GM12891 (cell line): ENCODE data around the gene SLC39A13.

Experiments used
- PAX5 ChIP-seq: IDR thresholded peaks from 2 replicates; pipeline ENCODE4 v1.6.1; 2011; ENCODE audit warnings: low read length, moderate library complexity, mild to moderate bottlenecking; ENCODE audit not compliant: insufficient read depth, severe bottlenecking
- POLR2A ChIP-seq: IDR thresholded peaks from 2 replicates; pipeline ENCODE4 v1.6.1; 2011; ENCODE audit warnings: low read depth, low read length, control low read depth
- POLR2AphosphoS5 ChIP-seq: IDR thresholded peaks from 2 replicates; pipeline ENCODE4 v1.6.1; 2011; ENCODE audit warnings: low read depth, low read length, control low read depth
- TAF1 ChIP-seq: IDR thresholded peaks from 2 replicates; pipeline ENCODE4 v1.6.1; 2011; ENCODE audit warnings: low read depth, low read length, control low read depth

DNA sequence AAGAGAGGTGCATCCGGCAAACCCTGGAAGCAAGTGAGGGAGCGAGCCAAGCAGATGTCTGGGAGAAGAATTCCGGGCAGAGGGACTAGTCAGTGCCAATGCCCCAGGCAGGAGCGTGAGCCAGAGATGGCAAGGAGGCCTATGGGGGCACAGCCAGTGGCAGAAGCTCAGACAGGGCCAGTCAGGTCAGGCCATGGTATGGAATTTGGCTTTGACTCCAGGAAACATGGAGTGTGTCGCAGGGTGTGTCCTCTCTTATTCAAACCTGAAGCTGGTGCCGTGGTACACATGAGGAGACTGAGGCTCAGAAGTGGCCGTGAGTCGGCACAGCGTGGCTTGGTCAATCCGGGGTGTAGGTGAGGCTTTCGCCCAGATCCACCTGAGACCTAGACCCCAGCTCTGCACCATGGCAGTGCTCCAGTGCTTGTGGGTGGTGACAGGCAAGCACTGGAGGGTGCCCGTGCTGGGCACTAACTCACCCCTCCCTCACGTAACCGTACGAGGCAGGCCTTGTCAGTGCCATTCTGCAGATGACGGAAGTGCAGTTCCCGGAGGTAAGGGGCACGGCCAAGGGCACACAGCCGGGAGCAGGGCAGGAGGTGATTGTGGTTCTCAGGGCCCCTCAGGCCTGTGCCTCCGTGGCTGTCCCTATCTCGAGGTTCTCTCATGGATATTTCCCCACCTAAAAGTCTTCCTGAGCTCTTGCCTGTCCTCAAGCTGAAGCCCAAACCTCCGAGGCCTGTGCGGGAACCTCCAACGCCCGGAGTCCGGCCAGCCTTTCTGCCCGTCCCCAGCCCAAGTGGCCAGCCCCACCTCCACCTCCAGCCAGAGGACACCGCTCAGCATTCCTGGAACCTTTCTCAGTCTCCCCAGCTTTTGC is 19.5 kb upstream of the SLC39A13 start:
- TF ChIP-seq POLR2AphosphoS5 (no peak), POLR2A (no peak), TAF1 (no peak), PAX5 (no peak)
